ENCODE data around the gene VIP. TPM values are rescaled to one million over a fixed set of nuclear protein-coding genes. Genes with fewer than 3 reads are reported as not detected.
"Not testable (repeated sequence)": the region's sequence is repeated elsewhere in the genome, so short reads cannot be mapped to it uniquely, and the experiment has no call there.

VIP gene
- total RNA-seq, 1 experiment from 2014 or later: not detected

DNA sequence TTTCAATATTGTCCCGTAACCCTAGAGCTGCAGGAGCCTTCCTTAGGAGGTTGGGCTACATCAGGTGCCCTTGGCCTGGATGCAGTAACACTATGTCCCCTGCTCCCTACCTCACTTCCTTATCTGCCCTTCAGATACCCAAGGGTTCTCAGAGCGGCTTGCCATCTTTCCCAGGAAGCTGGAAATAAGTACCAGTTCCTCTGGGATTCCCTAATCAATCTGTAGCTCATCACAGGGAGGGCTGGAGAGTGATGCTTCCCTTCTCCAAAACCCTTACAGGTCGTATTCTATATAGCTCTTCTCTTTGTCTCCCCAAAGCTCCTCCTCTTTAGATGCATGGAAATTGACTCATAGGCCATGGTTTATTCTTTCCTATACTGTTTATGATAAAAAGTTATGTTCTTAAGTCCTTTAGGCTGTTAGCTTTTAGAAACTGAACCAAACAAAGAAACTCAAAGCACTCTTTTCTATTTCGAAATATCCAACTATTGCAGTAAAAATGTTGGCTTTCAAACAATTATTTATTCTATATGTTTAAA lies 48.7 kb upstream of the VIP start:
- no peaks in the 10 kb centered on the region for H3K36me3 Mint-ChIP-seq
- no peak overlapping the region for H3K27ac Mint-ChIP-seq
- peaks cover 13% of the 10 kb centered on the region for H3K4me1 Mint-ChIP-seq
- POLR2A ChIA-PET: no interaction called here
- CTCF ChIA-PET: interaction anchor here (0.8 to 1.4 kb wide), 6 partner anchors 12 to 246 kb away, joined by 3 to 12 read pairs (median 3); no protein-coding TSS in a partner anchor
- H3K9me3 Mint-ChIP-seq: peaks cover 2% of the 10 kb centered on the region
- no peak overlapping the region for H3K4me3 Mint-ChIP-seq
- TF ChIP-seq EMX1 (CRISPR knock-in tag; IDR thresholded peaks at IDR 0.05): no peak
- TF ChIP-seq GRHL2 (CRISPR knock-in tag; IDR thresholded peaks at IDR 0.05; ENCODE audit: insufficient replicate concordance, severe bottlenecking): no peak
- no peak for TF ChIP-seq GABPB1 (CRISPR knock-in tag; IDR thresholded peaks at IDR 0.05)
- no peaks in the 10 kb centered on the region for H3K27me3 Mint-ChIP-seq (ENCODE audit: low read depth)
- DNase-seq (ENCODE audit: low spot score) (no peak), ATAC-seq (peak; percentile 73)

GRCh38 chr6:152703750-152704149 lies 46.8 kb upstream of the VIP start:
- CTCF ChIA-PET; DNase-seq (ENCODE audit: low spot score); H3K27ac Mint-ChIP-seq: not testable (repeated sequence)

GRCh38 chr6:152705327-152705726 lies 45.3 kb upstream of the VIP start:
- DNase-seq (ENCODE audit: low spot score): no peak
- ChIA-PET CTCF (no interaction called here), POLR2A (no interaction called here)
- Mint-ChIP-seq H3K27me3 (ENCODE audit: low read depth) (no peaks in the 10 kb centered on the region), H3K27ac (no peak overlapping the region), H3K4me3 (no peak overlapping the region), H3K9me3 (peaks cover 14% of the 10 kb centered on the region), H3K36me3 (peaks cover 4% of the 10 kb centered on the region; the same call in 1 of the 2 replicates), H3K4me1 (peaks cover 13% of the 10 kb centered on the region)
- no peak for TF ChIP-seq SOX15 (CRISPR knock-in tag; IDR thresholded peaks at IDR 0.05)
- ATAC-seq: no peak

More at GRCh38 chr6:152703750-152704149, 46.8 kb upstream of the VIP start:
- ATAC-seq; H3K4me3 Mint-ChIP-seq; H3K36me3 Mint-ChIP-seq; POLR2A ChIA-PET; H3K27me3 Mint-ChIP-seq (ENCODE audit: low read depth): not testable (repeated sequence)
- peak; percentile 90 for TF ChIP-seq HMGA2 (CRISPR knock-in tag; IDR thresholded peaks at IDR 0.05)
- Mint-ChIP-seq H3K4me1 (peaks cover 13% of the 10 kb centered on the region), H3K9me3 (peaks cover 14% of the 10 kb centered on the region)

DNA sequence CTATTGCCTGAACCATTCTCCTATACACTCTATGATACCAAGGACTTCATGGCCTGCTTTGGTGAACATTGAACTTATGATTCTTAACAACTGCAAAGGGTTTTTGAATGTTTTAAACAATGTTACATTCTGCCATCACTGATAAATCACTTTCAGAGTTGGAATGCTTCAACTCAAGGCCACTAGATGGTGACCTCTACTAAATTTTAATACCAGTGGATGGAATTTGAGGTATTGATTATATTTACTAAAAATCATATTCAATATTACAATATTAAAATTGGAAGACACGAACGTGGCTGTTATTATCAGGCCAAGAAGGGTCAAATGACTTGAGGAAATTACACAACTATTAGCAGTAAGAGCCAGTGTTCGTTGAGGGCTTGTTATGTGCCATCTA lies 34.3 kb upstream of the VIP start:
- POLR2A ChIA-PET: no interaction called here
- H3K4me1 Mint-ChIP-seq: peaks cover 20% of the 10 kb centered on the region
- no peak overlapping the region for H3K4me3 Mint-ChIP-seq
- DNase-seq (ENCODE audit: low spot score) (no peak), ATAC-seq (no peak)
- peaks cover 10% of the 10 kb centered on the region; the same call in 1 of the 2 replicates for H3K36me3 Mint-ChIP-seq
- H3K27me3 Mint-ChIP-seq (ENCODE audit: low read depth): no peaks in the 10 kb centered on the region
- peaks cover 11% of the 10 kb centered on the region for H3K9me3 Mint-ChIP-seq
- TF ChIP-seq, protein P1, sequence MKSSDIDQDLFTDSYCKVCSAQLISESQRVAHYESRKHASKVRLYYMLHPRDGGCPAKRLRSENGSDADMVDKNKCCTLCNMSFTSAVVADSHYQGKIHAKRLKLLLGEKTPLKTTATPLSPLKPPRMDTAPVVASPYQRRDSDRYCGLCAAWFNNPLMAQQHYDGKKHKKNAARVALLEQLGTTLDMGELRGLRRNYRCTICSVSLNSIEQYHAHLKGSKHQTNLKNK (CRISPR knock-in tag; IDR thresholded peaks at IDR 0.05): no peak
- TF ChIP-seq CREM (CRISPR knock-in tag; IDR thresholded peaks at IDR 0.05): no peak
- CTCF ChIA-PET: no interaction called here
- H3K27ac Mint-ChIP-seq: no peak overlapping the region

DNA sequence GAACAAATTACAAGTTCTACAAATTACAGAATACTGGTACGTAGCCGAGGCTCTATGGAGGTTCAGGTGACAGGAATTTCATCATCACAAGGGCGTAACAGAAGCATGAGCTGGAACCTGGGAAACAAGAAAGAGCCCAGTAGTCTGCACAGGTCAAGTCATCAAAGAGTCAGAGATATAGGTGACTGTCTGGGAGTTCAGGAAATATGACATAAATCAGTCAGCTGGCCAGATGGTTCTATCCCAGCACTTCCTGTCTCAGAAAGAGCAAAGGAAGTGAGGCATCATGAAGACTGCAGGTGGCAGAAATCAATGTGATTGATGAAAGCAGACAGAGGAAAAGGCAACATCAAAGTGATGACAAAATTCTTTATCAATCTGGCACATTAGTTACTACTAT lies 29.6 kb upstream of the VIP start:
- ChIA-PET CTCF (no interaction called here), POLR2A (no interaction called here)
- Mint-ChIP-seq H3K27me3 (ENCODE audit: low read depth) (no peaks in the 10 kb centered on the region), H3K9me3 (no peaks in the 10 kb centered on the region), H3K4me3 (no peak overlapping the region), H3K4me1 (peaks cover 30% of the 10 kb centered on the region), H3K27ac (no peak overlapping the region), H3K36me3 (no peaks in the 10 kb centered on the region)
- ATAC-seq (no peak), DNase-seq (ENCODE audit: low spot score) (no peak)
- TF ChIP-seq, protein P2, sequence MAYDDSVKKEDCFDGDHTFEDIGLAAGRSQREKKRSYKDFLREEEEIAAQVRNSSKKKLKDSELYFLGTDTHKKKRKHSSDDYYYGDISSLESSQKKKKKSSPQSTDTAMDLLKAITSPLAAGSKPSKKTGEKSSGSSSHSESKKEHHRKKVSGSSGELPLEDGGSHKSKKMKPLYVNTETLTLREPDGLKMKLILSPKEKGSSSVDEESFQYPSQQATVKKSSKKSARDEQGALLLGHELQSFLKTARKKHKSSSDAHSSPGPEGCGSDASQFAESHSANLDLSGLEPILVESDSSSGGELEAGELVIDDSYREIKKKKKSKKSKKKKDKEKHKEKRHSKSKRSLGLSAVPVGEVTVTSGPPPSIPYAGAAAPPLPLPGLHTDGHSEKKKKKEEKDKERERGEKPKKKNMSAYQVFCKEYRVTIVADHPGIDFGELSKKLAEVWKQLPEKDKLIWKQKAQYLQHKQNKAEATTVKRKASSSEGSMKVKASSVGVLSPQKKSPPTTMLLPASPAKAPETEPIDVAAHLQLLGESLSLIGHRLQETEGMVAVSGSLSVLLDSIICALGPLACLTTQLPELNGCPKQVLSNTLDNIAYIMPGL (CRISPR knock-in tag; IDR thresholded peaks at IDR 0.05): no peak
- TF ChIP-seq, protein P1 (CRISPR knock-in tag; IDR thresholded peaks at IDR 0.05): no peak
- TF ChIP-seq TEAD1 (CRISPR knock-in tag; IDR thresholded peaks at IDR 0.05) (no peak), ATF1 (CRISPR knock-in tag; IDR thresholded peaks at IDR 0.05) (no peak), ELF4 (CRISPR knock-in tag; IDR thresholded peaks at IDR 0.05; ENCODE audit: low read depth) (no peak), GRHL2 (CRISPR knock-in tag; IDR thresholded peaks at IDR 0.05; ENCODE audit: insufficient replicate concordance, severe bottlenecking) (no peak), ZNF219 (CRISPR knock-in tag; IDR thresholded peaks at IDR 0.05; ENCODE audit: borderline replicate concordance) (no peak), NR3C1 (CRISPR knock-in tag; conservative IDR thresholded peaks at IDR 0.05; ENCODE audit: low read depth) (no peak), ZNF232 (CRISPR knock-in tag; IDR thresholded peaks at IDR 0.05) (no peak), FOXK1 (CRISPR knock-in tag; IDR thresholded peaks at IDR 0.05) (no peak)

All from WTC11 (cell line).